CMK (cell line): ENCODE measurements around the gene DCAF7.

Experiments used
- DNase-seq: peaks from one replicate; pipeline ENCODE4 v3.0.0-alpha.2; 2010; ENCODE audit warnings: low read depth

The DCAF7 gene

GRCh38 chr17:63525190-63525946, 24.9 kb upstream of the DCAF7 start:
- DNase-seq, result no peak

GRCh38 chr17:63526861-63527260, 23.4 kb upstream of the DCAF7 start:
- no peak for DNase-seq

GRCh38 chr17:63528183-63528582, 22.1 kb upstream of the DCAF7 start:
- no peak for DNase-seq

DNA sequence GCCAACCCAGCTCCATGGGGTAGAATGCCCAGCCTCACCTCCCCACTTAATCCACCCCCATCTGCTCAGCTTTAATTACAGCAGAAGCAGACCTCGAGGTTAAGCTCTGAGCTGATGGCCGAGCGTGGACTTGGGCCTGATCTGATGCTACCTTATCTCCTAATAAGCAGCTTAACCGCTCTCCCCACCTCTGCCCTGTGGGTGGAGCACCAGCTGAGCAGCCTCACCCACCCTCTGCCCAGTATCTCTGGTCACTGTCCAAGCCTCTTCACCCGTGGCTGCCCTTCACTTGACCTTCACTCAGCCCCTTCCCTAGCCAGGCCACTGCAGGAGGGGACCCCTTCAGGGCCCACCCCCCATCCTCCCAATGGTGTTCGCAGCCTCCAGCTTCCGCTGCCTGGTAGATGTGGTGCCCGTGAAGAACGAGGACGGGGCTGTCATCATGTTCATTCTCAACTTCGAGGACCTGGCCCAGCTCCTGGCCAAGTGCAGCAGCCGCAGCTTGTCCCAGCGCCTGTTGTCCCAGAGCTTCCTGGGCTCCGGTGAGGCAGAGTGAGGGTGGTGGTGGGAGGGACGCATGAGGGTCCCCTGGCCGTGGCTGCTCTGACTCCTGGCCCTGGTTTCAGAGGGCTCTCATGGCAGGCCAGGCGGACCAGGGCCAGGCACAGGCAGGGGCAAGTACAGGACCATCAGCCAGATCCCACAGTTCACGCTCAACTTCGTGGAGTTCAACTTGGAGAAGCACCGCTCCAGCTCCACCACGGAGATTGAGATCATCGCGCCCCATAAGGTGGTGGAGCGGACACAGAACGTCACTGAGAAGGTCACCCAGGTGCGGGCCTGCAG, 20.3 kb upstream of the DCAF7 start:
- no peak for DNase-seq

- DNase-seq, result no peak
These were observed 19.7 kb upstream of the DCAF7 start for GRCh38 chr17:63530557-63531021.

GRCh38 chr17:63531022-63531965, 19.0 kb upstream of the DCAF7 start:
- no peak for DNase-seq

DNA sequence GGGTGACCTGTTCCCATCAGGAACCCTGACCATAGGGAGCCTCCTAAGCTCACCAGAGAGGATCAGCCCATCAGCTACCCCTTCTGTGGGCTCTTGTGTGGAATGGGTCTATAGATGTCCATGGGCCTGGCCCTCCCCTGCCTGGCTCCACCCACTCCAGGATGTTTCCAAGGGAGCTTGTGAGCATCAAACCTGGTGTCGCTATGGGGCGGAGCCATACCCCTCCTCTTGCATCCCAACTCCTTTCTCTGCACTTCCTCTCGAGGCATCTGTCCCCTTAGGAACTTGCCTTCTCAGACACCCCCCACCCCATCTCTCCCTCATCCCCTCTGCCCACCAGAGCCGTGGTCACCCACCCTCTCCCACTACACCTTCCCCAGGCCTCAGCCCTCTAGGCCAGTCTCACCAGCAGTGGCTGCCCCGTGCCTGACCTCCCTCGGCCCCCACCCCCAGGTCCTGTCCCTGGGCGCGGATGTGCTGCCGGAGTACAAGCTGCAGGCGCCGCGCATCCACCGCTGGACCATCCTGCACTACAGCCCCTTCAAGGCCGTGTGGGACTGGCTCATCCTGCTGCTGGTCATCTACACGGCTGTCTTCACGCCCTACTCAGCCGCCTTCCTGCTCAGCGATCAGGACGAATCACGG, 16.7 kb upstream of the DCAF7 start:
- no peak for DNase-seq

- no peak for DNase-seq
These were observed 16.2 kb upstream of the DCAF7 start for GRCh38 chr17:63534078-63534570.

DNA sequence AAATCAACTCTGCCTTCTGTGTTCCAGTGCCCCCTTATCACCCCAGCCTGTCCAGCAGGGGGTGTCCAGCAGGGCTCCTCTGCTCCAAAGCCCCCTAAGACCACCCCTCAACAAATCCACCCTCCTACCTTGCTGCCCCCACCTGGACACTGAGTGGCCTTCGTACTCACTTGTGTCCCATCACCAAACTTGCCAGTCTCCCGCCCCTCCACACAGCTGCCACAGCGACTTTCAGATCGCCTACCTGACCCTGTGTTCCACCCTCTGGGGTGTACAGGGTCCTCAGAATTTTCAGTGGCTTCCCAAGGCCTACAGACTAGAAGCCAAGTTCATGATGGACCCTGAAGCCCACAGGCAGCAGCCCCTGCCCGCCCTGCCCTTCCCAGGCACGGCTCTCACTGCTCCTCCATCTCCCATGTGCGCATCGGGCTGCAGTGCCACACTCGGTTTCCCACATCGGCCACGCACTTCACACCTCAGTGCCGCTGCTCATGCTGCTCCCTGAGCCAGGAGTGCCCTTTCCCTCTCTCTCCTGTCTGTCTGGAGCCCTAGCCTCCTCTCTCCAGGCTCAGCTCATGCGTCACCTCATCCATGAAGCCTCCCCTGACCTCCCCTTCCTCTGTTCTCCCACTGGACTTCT, 15.3 kb upstream of the DCAF7 start:
- no peak for DNase-seq

DNA sequence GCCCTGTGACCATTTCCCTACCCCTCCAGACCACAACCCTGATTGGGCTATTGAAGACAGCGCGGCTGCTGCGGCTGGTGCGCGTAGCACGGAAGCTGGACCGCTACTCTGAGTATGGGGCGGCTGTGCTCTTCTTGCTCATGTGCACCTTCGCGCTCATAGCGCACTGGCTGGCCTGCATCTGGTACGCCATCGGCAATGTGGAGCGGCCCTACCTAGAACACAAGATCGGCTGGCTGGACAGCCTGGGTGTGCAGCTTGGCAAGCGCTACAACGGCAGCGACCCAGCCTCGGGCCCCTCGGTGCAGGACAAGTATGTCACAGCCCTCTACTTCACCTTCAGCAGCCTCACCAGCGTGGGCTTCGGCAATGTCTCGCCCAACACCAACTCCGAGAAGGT, 14.6 kb upstream of the DCAF7 start:
- DNase-seq, result no peak

- DNase-seq, result no peak
These were observed 13.3 kb upstream of the DCAF7 start for GRCh38 chr17:63537001-63537400.

GRCh38 chr17:63537991-63538692, 12.1 kb upstream of the DCAF7 start:
- DNase-seq, result no peak

DNA sequence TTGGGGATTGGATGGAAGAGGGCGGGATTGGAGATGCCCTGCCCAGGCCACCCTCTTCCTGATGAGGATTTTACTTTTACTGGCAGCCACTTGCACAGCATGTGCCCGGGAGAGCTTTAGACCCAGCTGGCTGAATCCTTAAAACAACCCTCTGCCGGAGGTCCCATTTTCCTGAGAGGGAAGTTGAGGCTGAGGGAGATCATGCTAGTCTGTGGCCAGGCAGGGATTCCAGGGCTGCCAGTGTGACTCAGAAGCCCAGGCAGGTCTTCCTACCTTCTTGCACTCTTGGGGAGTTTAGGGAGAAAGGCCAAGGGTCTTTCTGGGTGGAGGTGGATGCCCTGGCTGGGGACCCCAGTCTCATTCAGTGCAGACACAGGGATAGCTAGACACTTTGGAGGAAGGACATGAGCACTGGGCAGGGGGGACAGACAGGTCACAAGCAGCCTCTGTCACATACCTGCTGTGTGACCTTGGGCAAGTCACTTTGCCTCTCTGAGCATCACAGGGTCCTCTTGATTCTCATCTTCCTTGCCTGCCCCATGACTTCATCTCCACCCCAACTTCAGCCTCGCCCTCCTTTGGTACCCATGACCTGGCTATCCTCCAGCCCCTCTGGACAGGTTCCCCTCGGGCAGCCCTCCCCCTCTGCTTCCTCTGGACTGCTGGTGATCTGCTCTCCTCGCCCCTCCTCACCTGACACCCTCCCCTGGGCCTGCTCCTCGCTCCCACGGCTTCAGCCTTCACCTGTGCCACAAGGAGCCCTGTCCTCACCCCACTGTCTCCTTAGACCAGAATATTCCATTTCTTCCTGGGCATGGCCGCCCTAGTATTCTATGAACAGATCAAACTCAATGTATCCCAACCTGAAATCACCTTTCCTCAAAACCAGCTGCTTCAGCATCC, 11.3 kb upstream of the DCAF7 start:
- no peak for DNase-seq

- no peak for DNase-seq
These were observed 9.7 kb upstream of the DCAF7 start for GRCh38 chr17:63540590-63540989.

- DNase-seq, result no peak
These were observed 8.1 kb upstream of the DCAF7 start for GRCh38 chr17:63542218-63542545.

GRCh38 chr17:63542942-63543821, 7.1 kb upstream of the DCAF7 start:
- no peak for DNase-seq

DNA sequence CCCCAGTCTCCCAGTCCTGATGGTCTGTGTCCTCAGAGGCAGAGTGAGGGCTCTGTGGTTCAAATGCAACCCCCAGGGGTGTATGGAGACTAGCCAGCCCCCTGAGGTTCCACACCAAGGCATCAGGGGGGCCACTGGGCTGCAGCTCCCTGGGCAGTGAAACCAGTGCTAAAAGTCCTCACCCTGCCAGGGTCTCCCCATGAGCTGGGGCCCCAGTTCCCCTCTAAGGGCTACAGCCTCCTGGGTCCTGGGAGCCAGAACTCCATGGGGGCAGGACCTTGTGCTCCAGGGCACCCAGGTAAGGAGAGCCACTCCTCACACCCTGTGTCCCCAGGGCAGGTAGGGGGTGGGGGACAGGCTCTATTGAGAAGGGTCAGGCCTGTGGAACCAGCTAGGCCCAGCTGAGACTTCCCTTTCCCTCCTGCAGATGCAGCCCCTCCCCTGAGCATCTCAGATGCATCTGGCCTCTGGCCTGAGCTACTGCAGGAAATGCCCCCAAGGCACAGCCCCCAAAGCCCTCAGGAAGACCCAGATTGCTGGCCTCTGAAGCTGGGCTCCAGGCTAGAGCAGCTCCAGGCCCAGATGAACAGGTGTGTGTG, 6.4 kb upstream of the DCAF7 start:
- no peak for DNase-seq
